H1 (cell line): Measurements from ENCODE around the gene RYR3. TPM values are rescaled to one million over a fixed set of nuclear protein-coding genes. Genes with fewer than 3 reads are reported as not detected.

ENCODE experiments used
- CTCF ChIA-PET: fragments of 300-600 bp; sonication (Branson Sonifier 250); formaldehyde crosslinking; loops from one replicate; lab custom pipeline; 2021; ENCODE audit not compliant: partially characterized antibody; lab: Charles Lee
- POLR2A ChIA-PET: fragments of 300-600 bp; sonication (Branson Sonifier 250); formaldehyde crosslinking; loops from one replicate; lab custom pipeline; 2021; ENCODE audit warnings: inconsistent platforms; ENCODE audit not compliant: partially characterized antibody; lab: Charles Lee
- DNase-seq, 2 experiments: peaks; one replicate each; pipeline versions ENCODE4 v3.0.0 to v3.0.0-alpha.2; 2010 to 2022; ENCODE audit warnings: low spot score in 2 of 2, low read depth in 1 of 2, mixed read lengths in 1 of 2
- FAIRE-seq: peaks from 2 replicates; lab custom pipeline; 2011; peaks lifted over from hg19 to GRCh38; lab: Jason Lieb, UNC
- H2AFZ ChIP-seq: 2 replicates; pipeline ENCODE4 v1.8.1; 2012; ENCODE audit warnings: low read length, inconsistent platforms
- H2AK5ac ChIP-seq: 2 replicates; pipeline ENCODE4 v1.6.1; 2013; ENCODE audit warnings: low read depth, low read length
- H2BK120ac ChIP-seq: replicated peaks from 2 replicates; pipeline ENCODE3; 2013; ENCODE audit warnings: low read depth, low read length, inconsistent platforms
- H2BK12ac ChIP-seq: 2 replicates; pipeline ENCODE4 v1.6.1; 2013; ENCODE audit warnings: low read depth, low read length
- H2BK15ac ChIP-seq: 2 replicates; pipeline ENCODE4 v1.6.1; 2013; ENCODE audit warnings: low read length
- H2BK20ac ChIP-seq: 2 replicates; pipeline ENCODE4 v1.6.1; 2013; ENCODE audit warnings: low read length
- H2BK5ac ChIP-seq: 2 replicates; pipeline ENCODE4 v1.6.1; 2013; ENCODE audit warnings: low read depth, low read length
- H3K14ac ChIP-seq: 2 replicates; pipeline ENCODE4 v1.6.1; 2013; ENCODE audit warnings: inconsistent platforms; ENCODE audit not compliant: insufficient read length
- H3K18ac ChIP-seq: 2 replicates; pipeline ENCODE4 v1.6.1; 2013; ENCODE audit warnings: low read length; ENCODE audit errors: extremely low read depth
- H3K23ac ChIP-seq: 2 replicates; pipeline ENCODE4 v1.6.1; 2013; ENCODE audit warnings: inconsistent platforms; ENCODE audit not compliant: insufficient read length
- H3K23me2 ChIP-seq: 2 replicates; pipeline ENCODE4 v1.6.1; 2013; ENCODE audit warnings: low read depth, low read length
- H3K27ac ChIP-seq: 2 replicates; pipeline ENCODE4 v1.6.1; 2011; ENCODE audit warnings: low read depth, low read length, inconsistent platforms
- H3K27me3 ChIP-seq, 4 experiments: replicated peaks in 1 of 4; 1 replicate in 1 of 4; 2 replicates in 3 of 4; pipeline versions ENCODE4 v1.6.1 to v1.8.1; 2011 to 2013; ENCODE audit warnings: low read length in 3 of 4, mild to moderate bottlenecking in 3 of 4, inconsistent platforms in 2 of 4, mixed read lengths in 2 of 4, moderate library complexity in 1 of 4; ENCODE audit not compliant: control insufficient read depth in 3 of 4, insufficient read depth in 3 of 4; ENCODE audit errors: extremely low read depth in 1 of 4
- H3K36me3 ChIP-seq, 4 experiments: 2 replicates each; pipeline versions ENCODE4 v1.6.1 to v1.8.1; 2011 to 2013; ENCODE audit warnings: mild to moderate bottlenecking in 4 of 4, low read length in 3 of 4, moderate library complexity in 2 of 4, control low read depth in 1 of 4, inconsistent platforms in 1 of 4; ENCODE audit not compliant: insufficient read depth in 4 of 4, control insufficient read depth in 2 of 4
- H3K4ac ChIP-seq: replicated peaks from 2 replicates; pipeline ENCODE3; 2013; ENCODE audit warnings: low read length, low read depth, mixed read lengths, inconsistent platforms; ENCODE audit not compliant: insufficient read length
- H3K4me1 ChIP-seq, 4 experiments: replicated peaks in 1 of 4; 1 replicate in 1 of 4; 2 replicates in 3 of 4; pipeline versions ENCODE4 v1.6.1 to v1.8.1; 2011 to 2013; ENCODE audit warnings: low read length in 3 of 4, inconsistent platforms in 2 of 4, mixed read lengths in 1 of 4; ENCODE audit not compliant: insufficient read depth in 4 of 4, control insufficient read depth in 3 of 4
- H3K4me2 ChIP-seq, 2 experiments: 2 replicates each; pipeline versions ENCODE4 v1.6.1 to v1.8.1; 2011 to 2013; ENCODE audit warnings: low read depth in 2 of 2, low read length in 2 of 2, control low read depth in 1 of 2, inconsistent platforms in 1 of 2, mild to moderate bottlenecking in 1 of 2; ENCODE audit not compliant: insufficient read depth in 1 of 2
- H3K4me3 ChIP-seq, 4 experiments: fragments of 200-600, 300-600 bp in 1 of 4; sonication (generic), shearing (Covaris generic), sonication (Bioruptor Twin) in 1 of 4; 2 replicates each; pipeline versions ENCODE4 v1.5.1 to v1.8.1; 2011 to 2016; ENCODE audit warnings: low read length in 4 of 4, low read depth in 3 of 4, control low read depth in 2 of 4, inconsistent platforms in 2 of 4, mild to moderate bottlenecking in 2 of 4, mixed read lengths in 1 of 4, moderate library complexity in 1 of 4; ENCODE audit not compliant: insufficient read depth in 2 of 4; ENCODE audit errors: extremely low read depth in 1 of 4
- H3K56ac ChIP-seq: replicated peaks from 2 replicates; pipeline ENCODE3; 2013; ENCODE audit warnings: low read depth, mild to moderate bottlenecking, mixed read lengths, low read length, inconsistent platforms; ENCODE audit not compliant: insufficient read length
- H3K79me1 ChIP-seq: 2 replicates; pipeline ENCODE4 v1.6.1; 2013; ENCODE audit warnings: low read depth, low read length, control low read depth
- H3K79me2 ChIP-seq, 2 experiments: 2 replicates each; pipeline versions ENCODE4 v1.6.1 to v1.8.1; 2012 to 2013; ENCODE audit warnings: low read length in 2 of 2, mild to moderate bottlenecking in 2 of 2, inconsistent platforms in 1 of 2; ENCODE audit not compliant: insufficient read depth in 2 of 2, control insufficient read depth in 1 of 2
- H3K9ac ChIP-seq, 4 experiments: replicated peaks in 1 of 4; 1 replicate in 1 of 4; 2 replicates in 3 of 4; pipeline versions ENCODE4 v1.6.1 to v1.8.1; 2011 to 2013; ENCODE audit warnings: low read depth in 3 of 4, low read length in 3 of 4, control low read depth in 2 of 4, mild to moderate bottlenecking in 2 of 4, moderate library complexity in 2 of 4, inconsistent platforms in 1 of 4; ENCODE audit errors: extremely low read depth in 1 of 4
- H3K9me3 ChIP-seq, 2 experiments: 2 replicates each; pipeline versions ENCODE4 v1.6.1 to v1.8.1; 2012 to 2013; ENCODE audit warnings: mild to moderate bottlenecking in 2 of 2, moderate library complexity in 2 of 2, control low read depth in 1 of 2, inconsistent platforms in 1 of 2, low read depth in 1 of 2, low read length in 1 of 2, mixed read lengths in 1 of 2; ENCODE audit not compliant: insufficient read depth in 2 of 2
- H4K20me1 ChIP-seq, 2 experiments: replicated peaks in 1 of 2; 2 replicates each; pipeline versions ENCODE3 to v1.8.1; 2011 to 2013; ENCODE audit warnings: inconsistent platforms in 2 of 2, low read length in 2 of 2, mild to moderate bottlenecking in 1 of 2; ENCODE audit not compliant: insufficient read depth in 2 of 2, control insufficient read depth in 1 of 2
- H4K5ac ChIP-seq: 2 replicates; pipeline ENCODE4 v1.6.1; 2013; ENCODE audit warnings: low read length, low read depth, mixed read lengths, inconsistent platforms; ENCODE audit not compliant: insufficient read length
- H4K8ac ChIP-seq: 2 replicates; pipeline ENCODE4 v1.8.0; 2013; ENCODE audit warnings: mild to moderate bottlenecking, moderate library complexity, low read length, inconsistent platforms; ENCODE audit not compliant: insufficient read depth; ENCODE audit errors: extremely low read depth
- H4K91ac ChIP-seq: replicated peaks from 2 replicates; pipeline ENCODE3; 2013; ENCODE audit warnings: low read length, mixed read lengths, inconsistent platforms; ENCODE audit not compliant: insufficient read length
- ASH2L ChIP-seq: fragments of 200-600, 300-600 bp; sonication (generic); IDR thresholded peaks from one replicate; pipeline ENCODE4 v1.7.1; 2017; ENCODE audit warnings: low read length
- CEBPB ChIP-seq: IDR thresholded peaks from 2 replicates; pipeline ENCODE4 v1.6.1; 2012; ENCODE audit warnings: low read depth, low read length
- CHD1 ChIP-seq: IDR thresholded peaks from 2 replicates; pipeline ENCODE4 v1.6.1; 2012; ENCODE audit warnings: low read depth, low read length, improper control_type of control experiment
- HDAC2 ChIP-seq, 2 experiments: fragments of 300-600 bp in 1 of 2; sonication (generic) in 1 of 2; IDR thresholded peaks; 2 replicates each; pipeline ENCODE4 v1.6.1; 2011 to 2012; ENCODE audit warnings: low read depth in 2 of 2, low read length in 2 of 2, mild to moderate bottlenecking in 2 of 2, moderate library complexity in 2 of 2, borderline replicate concordance in 1 of 2, inconsistent platforms in 1 of 2
- MAFK ChIP-seq: IDR thresholded peaks from 2 replicates; pipeline ENCODE4 v1.6.1; 2012; ENCODE audit warnings: low read depth, mild to moderate bottlenecking, improper control_type of control experiment, low read length
- MAX ChIP-seq: IDR thresholded peaks from 2 replicates; pipeline ENCODE4 v1.6.1; 2012; ENCODE audit warnings: inconsistent platforms
- RFX5 ChIP-seq: IDR thresholded peaks from 2 replicates; pipeline ENCODE4 v1.6.1; 2011; ENCODE audit warnings: low read depth, low read length, improper control_type of control experiment, borderline replicate concordance
- RXRA ChIP-seq: IDR thresholded peaks from 2 replicates; pipeline ENCODE4 v1.6.1; 2011; ENCODE audit warnings: low read depth, mild to moderate bottlenecking, low read length, moderate library complexity; ENCODE audit not compliant: insufficient read depth
- SP2 ChIP-seq: IDR thresholded peaks from 2 replicates; pipeline ENCODE4 v1.6.1; 2012; ENCODE audit warnings: mild to moderate bottlenecking, low read length, inconsistent platforms
- SP4 ChIP-seq: IDR thresholded peaks from 2 replicates; pipeline ENCODE4 v1.6.1; 2012; ENCODE audit warnings: low read length, inconsistent platforms
- TAF1 ChIP-seq: IDR thresholded peaks from 2 replicates; pipeline ENCODE4 v1.6.1; 2011; ENCODE audit warnings: mild to moderate bottlenecking, low read depth, low read length
- TEAD4 ChIP-seq: IDR thresholded peaks from 2 replicates; pipeline ENCODE4 v1.6.1; 2012; ENCODE audit warnings: low read depth, low read length, inconsistent platforms, mixed read lengths
- WGBS, 2 experiments: shearing (Covaris generic) in 1 of 2; methylation state at CpG; one replicate each; pipeline versions ENCODE4 v1.1.6 to v1.1.7; 2013 to 2015; ENCODE audit warnings: low lambda C conversion rate in 2 of 2, mixed read lengths in 2 of 2, inconsistent platforms in 1 of 2, low coverage in 1 of 2, missing lambda C conversion rate in 1 of 2; ENCODE audit not compliant: insufficient replicate concordance in 2 of 2, insufficient coverage in 1 of 2, insufficient read length in 1 of 2; ENCODE audit errors: extremely low coverage in 1 of 2, missing lambda C conversion rate in 1 of 2; 5-methylcytosine and 5-hydroxymethylcytosine counted together
- polyA plus RNA-seq, 7 experiments: library from polyadenylated mRNA; depleted of rRNA in 3 of 7; stranded (reverse) in 5 of 7; unstranded in 2 of 7; fragments of >200 nt in 5 of 7; fragments of 200-250 nt in 2 of 7; gene quantifications; 1 replicate in 5 of 7; 2 replicates in 1 of 7; 4 replicates in 1 of 7; pipeline versions ENCODE4 v1.2.1 to v1.2.3, GENCODE V29; 2011 to 2013; ENCODE audit warnings: missing spikeins in 2 of 7, mixed read lengths in 2 of 7
- total RNA-seq: library from RNA; stranded (reverse); fragmentation: NEBNext Ultra II Directional; extraction: Animal tissue kit (Norgen Biotek cat#: 25700); gene quantifications from 2 replicates; pipeline ENCODE4 v1.2.1, GENCODE V29; 2021
- TF ChIP-seq, protein P1 (sequence below): IDR thresholded peaks from 2 replicates; pipeline ENCODE4 v1.6.1; 2011; ENCODE audit warnings: low read depth, mild to moderate bottlenecking, low read length; ENCODE audit not compliant: insufficient read depth

The RYR3 gene
- total and polyA plus RNA-seq, 2 of the 8 experiments (the other 6 are each of a cell fraction or from before 2014, with no cell fraction given): 0.33 to 3.4 TPM

- DNase-seq (no peak), FAIRE-seq (no peak)
- WGBS, 2 experiments: 86% methylated on average over 13 of the region's 13 CpGs; no CpG with 5 or more reads in 1 of the 2 experiments
- Histone ChIP-seq H2BK5ac (no peak overlapping the region), H2BK12ac (no peak overlapping the region), H4K5ac (no peak overlapping the region), H3K4me1 (peaks cover 0 to 6% (median 5%) of the 10 kb centered on the region in 4 experiments; a peak in 4 of 7 replicates), H3K9ac (peak overlapping the region in 1 of 4 experiments; percentile 1; a peak in 1 of 7 replicates), H3K4me3 (no peak overlapping the region), H2AFZ (no peak overlapping the region), H2BK15ac (no peak overlapping the region), H3K9me3 (no peaks in the 10 kb centered on the region), H3K4me2 (no peak overlapping the region), H3K23me2 (no peaks in the 10 kb centered on the region), H4K20me1 (no peaks in the 10 kb centered on the region), H3K23ac (no peak overlapping the region), H3K79me2 (no peaks in the 10 kb centered on the region), H2BK20ac (no peak overlapping the region), H3K79me1 (no peaks in the 10 kb centered on the region), H3K27ac (no peak overlapping the region), H4K8ac (no peak overlapping the region), H3K27me3 (no peaks in the 10 kb centered on the region), H4K91ac (no peak overlapping the region), H2BK120ac (no peak overlapping the region), H3K36me3 (no peaks in the 10 kb centered on the region), H3K4ac (no peak overlapping the region), H3K14ac (no peak overlapping the region), H3K56ac (no peak overlapping the region), H3K18ac (no peak overlapping the region), H2AK5ac (no peak overlapping the region)
- CTCF ChIA-PET: interaction anchor here (0.8 to 1.4 kb wide), 3 partner anchors 14 to 114 kb away, joined by 3 to 4 read pairs (median 4); no protein-coding TSS in a partner anchor
- POLR2A ChIA-PET: no interaction called here
- no peak for TF ChIP-seq TEAD4
- TF ChIP-seq RFX5: no peak
- TF ChIP-seq CHD1: no peak
- TF ChIP-seq SP2: no peak
- TF ChIP-seq, protein P1, sequence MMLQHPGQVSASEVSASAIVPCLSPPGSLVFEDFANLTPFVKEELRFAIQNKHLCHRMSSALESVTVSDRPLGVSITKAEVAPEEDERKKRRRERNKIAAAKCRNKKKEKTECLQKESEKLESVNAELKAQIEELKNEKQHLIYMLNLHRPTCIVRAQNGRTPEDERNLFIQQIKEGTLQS: no peak
- no peak for TF ChIP-seq SP4
- no peak for TF ChIP-seq HDAC2 (IDR thresholded peaks at IDR 0.05; ENCODE audit: borderline replicate concordance in 1 of 2, low read depth in 2 of 2, low read length in 2 of 2)
- TF ChIP-seq CEBPB: no peak
- no peak for TF ChIP-seq MAX
- no peak for TF ChIP-seq ASH2L
- no peak for TF ChIP-seq RXRA
- no peak for TF ChIP-seq MAFK
- no peak for TF ChIP-seq TAF1
Measured at GRCh38 chr15:33872416-33873106, 561.8 kb downstream of the RYR3 start.
